Fibroblast of lung (primary cell): ENCODE results near the gene RDH16.

ENCODE experiments used
- EZH2 ChIP-seq: IDR thresholded peaks from 2 replicates; pipeline ENCODE4 v1.5.1; 2012; ENCODE audit warnings: low read length, control low read depth, mild to moderate bottlenecking; ENCODE audit errors: missing control alignments
- TF ChIP-seq, protein P1 (sequence below), 2 donors: IDR thresholded peaks in 1 of 2; conservative IDR thresholded peaks in 1 of 2; 1 replicate in 1 of 2; 2 replicates in 1 of 2; pipeline ENCODE4 v1.5.1; 2011 to 2012; ENCODE audit warnings: low read length in 2 of 2, control low read depth in 1 of 2, inconsistent platforms in 1 of 2, low read depth in 1 of 2, mild to moderate bottlenecking in 1 of 2

DNA sequence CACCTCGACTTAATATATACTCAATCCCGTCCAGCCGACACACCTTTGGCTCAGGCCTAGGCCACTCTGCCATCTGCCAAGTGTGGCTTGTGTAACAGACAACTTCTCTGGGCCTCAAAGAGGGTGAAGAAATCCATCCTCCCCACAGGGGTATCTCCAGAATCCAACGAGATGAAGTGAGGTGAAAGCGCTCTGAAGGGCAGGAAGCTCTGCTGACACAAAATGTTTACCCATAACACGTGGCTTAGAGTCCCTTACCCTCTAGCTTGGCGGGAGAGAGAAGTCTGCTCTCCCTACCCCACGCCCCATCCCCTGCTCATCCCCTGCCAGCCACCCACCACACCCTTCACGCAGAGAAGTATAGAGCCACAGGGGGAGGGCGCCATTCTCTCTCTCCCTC, 35.9 kb upstream of the RDH16 start:
- TF ChIP-seq, protein P1, sequence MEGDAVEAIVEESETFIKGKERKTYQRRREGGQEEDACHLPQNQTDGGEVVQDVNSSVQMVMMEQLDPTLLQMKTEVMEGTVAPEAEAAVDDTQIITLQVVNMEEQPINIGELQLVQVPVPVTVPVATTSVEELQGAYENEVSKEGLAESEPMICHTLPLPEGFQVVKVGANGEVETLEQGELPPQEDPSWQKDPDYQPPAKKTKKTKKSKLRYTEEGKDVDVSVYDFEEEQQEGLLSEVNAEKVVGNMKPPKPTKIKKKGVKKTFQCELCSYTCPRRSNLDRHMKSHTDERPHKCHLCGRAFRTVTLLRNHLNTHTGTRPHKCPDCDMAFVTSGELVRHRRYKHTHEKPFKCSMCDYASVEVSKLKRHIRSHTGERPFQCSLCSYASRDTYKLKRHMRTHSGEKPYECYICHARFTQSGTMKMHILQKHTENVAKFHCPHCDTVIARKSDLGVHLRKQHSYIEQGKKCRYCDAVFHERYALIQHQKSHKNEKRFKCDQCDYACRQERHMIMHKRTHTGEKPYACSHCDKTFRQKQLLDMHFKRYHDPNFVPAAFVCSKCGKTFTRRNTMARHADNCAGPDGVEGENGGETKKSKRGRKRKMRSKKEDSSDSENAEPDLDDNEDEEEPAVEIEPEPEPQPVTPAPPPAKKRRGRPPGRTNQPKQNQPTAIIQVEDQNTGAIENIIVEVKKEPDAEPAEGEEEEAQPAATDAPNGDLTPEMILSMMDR (conservative IDR thresholded peaks at IDR 0.05 in 1 of 2, IDR thresholded peaks at IDR 0.05 in 1 of 2; ENCODE audit: low read depth in 1 of 2, low read length in 2 of 2) = no peak
- TF ChIP-seq EZH2 = no peak
